ENCODE measurements around the gene METTL1.

DNA sequence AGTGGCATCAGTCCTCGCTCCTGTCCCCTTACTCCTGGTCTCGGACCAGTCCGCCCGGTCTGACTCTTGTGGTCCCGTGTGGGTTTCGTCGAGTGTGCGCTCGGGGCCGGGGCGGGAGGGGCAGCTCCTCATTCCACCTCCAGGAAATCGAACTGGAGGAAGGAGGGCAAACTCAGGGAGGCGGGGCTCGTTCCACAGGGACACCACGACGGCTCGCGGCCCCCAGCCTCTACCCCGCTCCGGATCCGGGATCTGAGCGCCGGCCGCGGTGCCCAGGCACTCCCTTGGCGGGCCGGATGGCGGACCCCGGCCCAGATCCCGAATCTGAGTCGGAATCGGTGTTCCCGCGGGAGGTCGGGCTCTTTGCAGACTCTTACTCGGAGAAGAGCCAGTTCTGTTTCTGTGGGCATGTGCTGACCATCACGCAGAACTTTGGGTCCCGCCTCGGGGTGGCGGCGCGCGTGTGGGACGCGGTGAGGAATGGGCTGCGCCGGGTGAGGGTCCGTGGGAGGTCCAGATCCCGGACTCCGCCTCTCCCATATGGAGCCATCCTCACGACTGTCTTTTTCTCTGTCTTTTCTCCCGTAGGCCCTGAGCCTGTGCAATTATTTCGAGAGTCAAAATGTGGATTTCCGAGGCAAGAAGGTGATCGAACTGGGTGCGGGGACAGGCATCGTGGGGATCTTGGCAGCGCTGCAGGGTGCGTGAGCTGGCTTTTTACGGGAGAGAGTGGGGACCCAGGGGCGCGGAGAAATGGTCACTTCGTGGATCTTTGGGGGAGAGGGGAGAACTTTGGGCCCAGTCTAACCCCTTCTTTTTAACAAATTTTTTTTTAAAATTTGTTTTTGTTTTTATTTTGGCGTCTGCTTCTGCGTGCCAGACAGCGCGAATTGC is 771 bp upstream of the METTL1 start, which contains the start of gene EEF1AKMT3:
- no peak for TF ChIP-seq CTCF (IDR thresholded peaks at IDR 0.05)
- no peak for TF ChIP-seq POLR2A (IDR thresholded peaks at IDR 0.05; ENCODE audit: low read depth)

Measured in esophagus muscularis mucosa (tissue), 3 donors.